ENCODE data around the gene CRTC2. TPM values are rescaled to one million over a fixed set of nuclear protein-coding genes. Genes with fewer than 3 reads are reported as not detected.
A peak's percentile ranks its signal among the peaks of the same experiment; 100 is the strongest.
"Not testable (repeated sequence)": the region's sequence is repeated elsewhere in the genome, so short reads cannot be mapped to it uniquely, and the experiment has no call there.

CRTC2 gene
- total RNA-seq, 1 donor from 2014 or later: 6.6 TPM

DNA sequence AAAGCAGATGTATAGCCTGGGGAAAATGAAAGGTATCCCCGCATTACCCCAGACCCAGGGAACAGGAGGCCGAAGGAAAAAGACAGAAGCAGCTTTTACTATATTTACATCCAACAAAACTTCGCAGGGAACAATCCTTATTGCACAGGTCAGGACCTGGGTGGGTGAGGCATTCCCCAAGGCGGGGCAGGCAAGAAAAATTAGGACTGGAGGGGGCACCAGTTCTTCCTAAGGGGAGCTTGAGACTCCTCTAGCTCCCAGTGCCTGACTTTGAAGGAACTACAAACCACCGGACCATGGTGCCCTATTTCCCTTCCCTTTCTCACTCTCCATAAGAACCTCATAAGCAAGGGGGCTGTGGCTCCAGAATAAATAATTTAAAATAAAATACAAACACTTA, 29.0 kb downstream of the CRTC2 start:
- DNase-seq (ENCODE audit: low read depth): no peak

DNA sequence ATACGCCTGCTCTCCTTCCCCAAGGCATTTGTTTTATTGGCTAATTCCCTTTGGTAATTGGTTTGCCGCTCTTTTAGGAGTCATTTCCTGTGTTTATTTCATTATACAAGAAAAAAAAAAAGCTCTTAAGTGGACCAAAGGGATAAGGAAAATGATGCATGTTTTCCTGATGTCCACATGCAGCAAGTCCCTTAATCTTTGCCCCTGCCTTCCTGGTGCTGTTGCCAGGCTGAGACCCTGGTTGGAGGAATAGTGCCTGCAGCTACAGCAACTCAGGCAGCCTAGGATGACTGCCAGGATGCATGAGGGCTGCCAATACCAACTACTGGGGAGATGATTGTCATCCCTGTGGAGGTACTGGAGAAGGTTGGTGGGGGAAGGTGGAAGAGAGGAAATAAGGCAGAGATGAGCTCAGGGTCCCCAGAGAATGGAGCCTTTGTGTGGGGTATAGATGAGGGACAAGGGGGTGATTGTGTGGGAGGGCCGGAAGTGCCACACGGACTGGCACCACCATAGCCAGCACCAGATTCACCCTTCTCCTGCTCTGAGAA, 29.5 kb downstream of the CRTC2 start:
- no peak for DNase-seq (ENCODE audit: low read depth)

DNA sequence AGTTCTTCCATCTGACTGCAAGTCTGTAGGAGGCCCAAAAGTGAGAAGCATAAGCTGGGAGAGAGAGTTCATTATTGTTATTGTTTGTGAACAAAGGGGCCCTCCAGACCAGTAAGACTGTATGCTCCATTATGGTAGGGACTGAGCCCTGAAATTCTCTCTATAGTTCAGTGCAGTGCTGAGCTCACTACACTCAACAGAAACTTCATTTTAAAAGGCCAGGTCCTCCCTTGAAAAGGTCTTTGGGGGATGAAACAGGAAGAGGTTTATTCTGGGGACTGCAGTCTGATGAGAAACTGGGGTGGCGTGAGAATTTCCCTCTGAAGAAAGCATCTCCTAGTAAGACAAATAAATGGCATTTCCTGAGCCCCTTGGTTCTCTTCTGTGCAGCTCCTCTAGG, 30.2 kb downstream of the CRTC2 start:
- no peak for DNase-seq (ENCODE audit: low read depth)

DNA sequence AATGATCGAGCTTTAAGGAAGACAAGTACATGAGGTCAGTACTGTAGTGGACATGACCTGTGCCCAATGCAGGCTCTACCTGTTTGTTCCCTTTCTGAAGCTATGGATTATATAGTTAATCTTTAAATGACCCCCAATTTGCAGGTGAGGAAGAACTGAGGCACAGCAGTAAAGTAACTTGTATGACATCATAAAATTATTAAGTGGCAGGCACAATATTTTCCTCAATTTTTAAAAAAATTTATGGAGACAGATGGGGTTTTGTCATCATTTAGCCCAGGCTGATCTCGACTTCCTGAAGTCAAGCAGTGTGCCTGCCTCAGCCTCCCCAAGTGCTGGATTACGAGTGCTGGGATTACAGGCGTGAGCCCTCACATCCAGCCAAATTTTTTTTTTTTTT, 32.0 kb downstream of the CRTC2 start:
- no peak for DNase-seq (ENCODE audit: low read depth)

DNA sequence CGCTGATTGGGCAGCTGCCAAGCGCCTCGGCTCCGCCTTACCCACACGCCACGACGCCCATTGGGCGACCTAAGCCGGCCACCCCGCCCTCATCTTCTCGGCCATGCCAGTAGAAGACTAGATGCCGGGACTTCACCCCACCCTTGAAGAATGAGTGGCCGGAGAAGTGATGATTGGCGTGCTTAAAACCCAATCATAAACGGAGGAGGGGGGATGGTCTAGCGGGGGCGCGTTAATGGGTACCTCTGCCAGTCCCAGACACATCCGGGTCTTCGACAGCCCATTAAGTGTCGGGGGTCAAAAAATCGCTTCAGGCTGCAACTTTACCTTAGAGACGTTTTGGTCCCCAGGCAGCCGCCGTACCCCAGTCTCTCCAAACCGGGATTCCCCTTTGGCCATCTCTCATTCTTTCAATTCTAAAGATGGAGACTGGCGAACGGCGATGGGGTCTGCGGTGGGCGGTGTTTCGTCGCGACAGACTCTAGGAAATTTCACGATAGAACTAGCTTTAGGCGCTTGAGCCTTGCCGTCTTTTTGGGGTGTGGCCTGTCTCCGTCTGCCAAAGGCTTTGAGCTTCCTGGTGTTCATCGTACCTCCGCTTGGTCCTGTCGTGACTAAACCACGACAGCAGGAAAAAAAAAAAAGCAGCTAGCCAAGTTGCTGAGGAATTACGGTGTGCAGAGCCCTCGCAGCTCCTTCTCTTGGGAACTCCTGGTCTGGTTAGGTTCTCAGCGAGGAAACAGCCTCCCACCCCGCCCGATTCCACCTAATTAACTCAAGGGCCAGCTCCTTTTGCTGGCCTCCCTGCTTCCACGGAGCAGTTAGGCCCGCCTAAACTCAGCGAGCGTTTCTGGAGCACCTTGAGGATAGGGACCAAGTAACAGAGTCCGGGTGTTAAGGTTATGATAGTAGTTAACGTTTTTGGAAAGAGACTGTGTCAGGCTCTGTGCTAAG, 35.2 kb downstream of the CRTC2 start, which contains the start of gene GATAD2B:
TSS of gene GATAD2B (minus strand) at position 1 of the 954 bp plus-strand sequence. CDS start 94,625 bp downstream, outside the sequence.
- DNase-seq (ENCODE audit: low read depth): peak; percentile 99

DNA sequence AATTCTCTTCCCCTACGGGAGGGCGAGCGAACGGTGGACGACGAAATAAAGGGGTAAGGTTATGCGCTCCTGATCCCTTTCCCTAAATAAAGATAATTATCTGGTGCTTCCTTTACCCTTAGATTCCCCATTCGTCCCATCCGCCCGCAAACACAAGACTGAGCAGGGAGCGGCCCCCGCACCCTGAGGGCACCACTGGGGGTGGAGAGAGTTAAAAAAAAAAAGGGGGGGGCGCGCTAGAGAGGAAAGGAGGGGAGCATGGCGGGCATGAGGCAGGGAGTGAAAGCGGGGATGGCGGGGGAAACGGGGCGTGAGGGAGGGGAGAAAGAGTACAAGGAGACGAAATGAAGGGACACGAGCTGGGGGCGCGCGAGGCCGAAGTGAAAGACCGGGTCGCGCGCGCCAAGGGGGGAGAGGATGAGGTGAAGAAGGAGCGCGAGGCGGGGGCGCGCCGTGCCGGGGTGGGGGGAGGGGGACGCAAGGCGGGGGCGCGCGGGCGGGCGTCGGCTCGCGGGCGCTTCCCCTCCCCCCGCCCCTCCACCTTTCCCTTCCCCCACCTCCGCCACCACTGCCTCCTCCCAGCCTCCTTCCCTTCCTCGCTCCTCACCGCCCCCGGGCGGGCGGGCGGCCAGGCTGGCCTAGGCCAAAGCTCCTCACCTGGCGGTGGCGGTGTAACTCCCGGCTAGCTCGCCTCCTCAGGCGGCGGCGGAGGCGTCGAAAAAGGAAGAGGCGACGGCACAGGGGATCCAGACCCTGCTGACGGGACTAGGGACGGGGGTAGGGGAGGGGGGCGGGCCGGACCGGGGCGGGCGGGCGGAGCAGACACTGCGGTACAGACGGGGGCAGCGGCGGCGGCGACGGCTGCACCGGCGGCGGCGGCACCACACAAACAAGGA, 36.1 kb downstream of the CRTC2 start:
- DNase-seq (ENCODE audit: low read depth): no peak

DNA sequence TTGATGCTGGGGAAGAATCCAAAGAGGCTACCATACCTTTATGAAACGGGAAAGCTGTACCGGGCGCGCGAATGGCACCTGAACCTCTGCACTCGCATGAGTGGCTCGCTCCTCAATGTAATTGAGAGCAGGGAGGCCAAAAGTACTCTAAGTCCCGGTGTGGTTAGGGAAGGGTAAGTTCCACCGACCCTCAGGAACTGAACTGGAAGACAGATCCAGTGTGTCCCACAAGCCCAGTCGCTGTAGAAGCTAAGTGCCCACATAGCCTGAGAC, 36.7 kb downstream of the CRTC2 start:
- no peak for DNase-seq (ENCODE audit: low read depth)

DNA sequence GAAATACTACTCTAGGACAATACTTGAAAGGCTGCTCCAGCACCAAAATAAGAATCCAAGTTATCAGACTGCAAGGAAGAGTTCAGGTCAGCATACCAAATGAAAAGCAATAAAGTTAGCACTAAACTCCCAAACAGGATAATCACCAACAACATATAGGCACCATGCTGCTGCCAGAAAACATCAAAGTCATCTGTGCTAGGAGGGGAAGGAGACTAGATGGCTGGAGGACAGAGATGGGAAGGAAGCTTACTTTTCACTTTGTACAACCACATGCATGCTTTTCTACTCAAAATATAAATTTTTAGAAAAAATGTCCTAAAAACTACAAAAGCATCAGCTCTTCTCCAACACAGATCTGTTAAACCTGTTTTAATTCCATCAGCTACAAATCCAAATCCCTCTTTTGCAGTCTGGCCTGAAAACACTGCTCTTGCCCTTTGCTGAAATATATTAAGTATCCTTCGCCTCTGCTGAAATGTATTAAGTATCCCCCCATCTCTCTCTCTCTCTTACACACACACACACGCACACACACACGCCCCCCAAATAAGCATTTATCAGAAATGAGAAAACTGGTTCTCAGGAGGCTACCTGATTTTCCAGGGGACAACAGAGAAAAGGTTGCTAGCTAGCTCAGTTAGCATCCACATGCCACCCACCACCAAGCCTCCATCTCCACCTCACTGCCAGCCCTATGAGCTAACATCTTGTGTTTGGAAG, 37.2 kb downstream of the CRTC2 start:
- no peak for DNase-seq (ENCODE audit: low read depth)

DNA sequence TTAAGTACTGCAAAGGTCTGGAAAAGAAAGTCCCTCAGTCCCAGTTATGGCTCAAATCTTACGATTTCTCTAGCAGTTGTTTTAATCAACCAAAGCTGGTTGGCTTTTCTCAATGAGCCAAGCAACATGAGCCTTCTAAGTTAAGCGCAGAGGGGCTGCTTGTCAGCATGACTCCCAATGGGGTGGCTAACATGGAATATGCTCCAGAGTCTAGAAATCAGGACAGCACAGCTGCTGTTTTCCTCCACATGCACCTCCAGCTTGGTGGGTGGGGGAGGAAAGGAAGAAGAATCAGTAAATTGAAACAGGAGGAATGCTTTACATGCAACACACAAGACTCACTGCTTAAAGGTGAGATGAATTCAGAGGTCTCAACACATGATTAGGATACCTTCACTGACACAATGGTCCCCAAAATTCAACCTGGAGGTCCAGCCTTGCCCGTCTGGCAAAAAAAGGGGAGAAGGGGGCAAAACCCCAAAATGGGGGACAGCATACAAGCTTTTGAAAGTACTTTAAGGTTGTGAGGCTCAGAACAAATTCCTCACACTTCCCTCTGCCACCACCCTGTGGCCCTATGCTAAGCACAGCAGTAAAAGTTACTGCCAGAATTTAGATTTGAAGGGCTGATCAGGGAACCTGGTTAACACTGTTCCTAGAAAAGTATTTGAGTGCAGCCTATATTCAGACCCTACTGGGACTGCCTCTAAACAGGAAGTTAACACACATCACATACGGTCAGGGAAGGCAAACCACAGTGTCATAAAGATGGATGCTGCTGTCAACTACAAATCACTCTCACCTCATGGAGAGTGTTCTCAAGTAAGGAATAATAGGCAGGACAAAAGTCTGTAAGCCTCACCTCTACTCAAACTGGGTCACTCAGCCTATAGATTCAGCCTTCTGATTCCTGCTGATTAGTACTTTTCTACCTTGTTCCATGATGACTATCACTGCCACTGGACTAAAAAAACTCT, 38.2 kb downstream of the CRTC2 start:
- DNase-seq (ENCODE audit: low read depth): peak; percentile 25

DNA sequence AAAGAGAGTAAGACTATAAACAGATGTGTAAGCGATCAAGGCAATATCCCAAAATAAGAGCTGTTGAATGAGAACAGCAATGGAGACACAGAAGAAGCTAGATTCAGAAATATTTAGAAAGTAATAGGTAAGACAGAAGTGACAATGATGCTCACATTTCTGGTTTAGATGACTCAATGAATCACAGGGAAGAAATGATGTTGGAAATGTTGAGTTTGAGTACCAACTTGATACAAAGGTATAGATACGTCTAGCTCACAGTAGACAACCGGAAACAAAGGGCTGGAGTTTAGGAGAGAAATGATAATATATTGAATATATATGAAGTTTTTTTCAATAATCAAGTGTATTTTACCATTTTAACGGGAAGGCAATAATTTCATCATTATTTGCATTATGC, 42.1 kb downstream of the CRTC2 start:
- no peak for DNase-seq (ENCODE audit: low read depth)

DNA sequence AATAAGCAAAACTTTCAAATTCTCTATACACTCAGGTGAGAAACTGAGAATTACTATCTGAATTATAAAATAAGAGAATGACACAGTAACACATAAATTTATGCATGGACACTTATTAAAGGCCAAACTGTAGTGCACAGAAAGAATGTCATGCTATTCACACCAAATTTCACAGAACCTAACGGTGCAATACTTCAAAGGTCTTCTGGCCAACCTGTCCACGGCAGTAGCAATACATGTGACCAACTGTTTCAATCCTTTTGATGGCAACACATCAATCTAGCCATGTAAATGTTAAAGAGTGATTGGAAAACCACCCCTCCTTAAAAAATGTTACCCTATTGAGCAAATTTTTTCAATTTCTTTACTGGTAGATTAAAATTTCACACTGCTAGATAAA, 46.1 kb downstream of the CRTC2 start:
- no peak for DNase-seq (ENCODE audit: low read depth)

DNA sequence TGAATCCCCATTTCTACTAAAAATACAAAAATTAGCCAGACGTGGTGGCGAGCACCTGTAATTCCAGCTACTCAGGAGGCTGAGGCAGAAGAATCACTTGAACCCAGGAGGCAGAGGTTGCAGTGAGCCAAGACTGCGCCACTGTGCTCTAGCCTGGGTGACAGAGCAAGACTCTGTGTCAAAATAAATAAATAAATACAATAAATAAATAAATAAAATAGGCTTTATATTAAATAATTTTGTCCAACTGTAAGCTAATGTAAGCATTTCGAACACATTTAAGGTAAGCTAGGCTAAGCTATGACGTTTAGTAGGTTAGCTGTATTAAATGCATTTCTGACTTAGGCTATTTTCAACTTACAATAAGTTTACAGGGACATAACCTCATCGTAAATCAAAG, 47.9 kb downstream of the CRTC2 start:
- not testable (repeated sequence) for DNase-seq (ENCODE audit: low read depth)

DNA sequence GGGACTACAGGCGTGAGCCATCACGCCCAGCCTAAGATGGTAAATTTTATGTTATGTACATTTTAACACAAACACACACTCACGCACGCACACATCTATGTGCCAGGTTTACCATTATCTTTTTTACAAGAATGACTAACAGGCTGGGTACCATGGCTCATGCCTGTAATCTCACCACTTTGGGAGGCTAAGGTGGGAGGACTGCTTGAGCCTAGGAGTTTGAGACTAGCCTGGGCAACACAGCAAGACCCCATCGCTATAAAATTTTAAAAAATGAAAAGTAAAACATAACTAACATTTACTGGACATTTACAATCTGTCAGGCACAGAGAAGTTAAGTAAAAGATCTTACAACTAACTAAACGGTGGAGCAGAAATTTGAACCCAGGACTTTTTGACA, 50.3 kb downstream of the CRTC2 start:
- DNase-seq (ENCODE audit: low read depth): no peak

DNA sequence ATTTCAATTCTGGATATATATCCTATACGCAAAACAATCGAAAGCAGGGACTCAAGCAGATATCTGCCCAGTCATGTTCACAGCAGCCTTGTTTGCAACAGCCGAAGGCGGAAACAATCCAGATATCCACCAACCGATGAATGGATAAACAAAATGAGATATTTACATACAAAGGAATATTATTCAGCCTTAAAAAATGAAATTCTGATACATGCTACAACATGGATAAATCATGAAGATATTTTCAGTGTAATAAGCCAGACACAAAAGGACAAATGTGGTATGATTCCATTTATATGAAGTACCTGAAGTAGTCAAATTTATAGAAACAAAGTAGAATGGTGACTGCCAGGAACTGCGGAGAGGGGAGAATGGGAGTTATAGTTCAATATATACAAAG, 51.3 kb downstream of the CRTC2 start:
- DNase-seq (ENCODE audit: low read depth): no peak

DNA sequence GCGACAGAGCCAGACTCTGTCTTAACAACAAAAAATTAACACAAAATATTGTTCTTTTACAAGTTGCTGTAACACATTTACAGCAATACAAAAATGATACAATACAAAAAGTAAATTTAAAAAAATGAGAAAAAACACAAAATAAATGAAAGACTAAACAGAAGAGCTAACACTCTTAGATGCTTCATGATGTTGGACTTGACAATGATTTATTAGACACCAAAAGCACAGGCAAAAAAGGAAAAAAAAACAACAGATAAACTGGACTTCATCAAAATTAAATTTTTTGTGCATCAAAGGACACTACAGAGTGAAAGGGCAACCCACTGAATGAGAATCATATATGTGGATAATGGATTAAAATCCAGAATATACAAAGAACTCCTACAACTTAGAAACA, 52.0 kb downstream of the CRTC2 start:
- DNase-seq (ENCODE audit: low read depth): no peak

DNA sequence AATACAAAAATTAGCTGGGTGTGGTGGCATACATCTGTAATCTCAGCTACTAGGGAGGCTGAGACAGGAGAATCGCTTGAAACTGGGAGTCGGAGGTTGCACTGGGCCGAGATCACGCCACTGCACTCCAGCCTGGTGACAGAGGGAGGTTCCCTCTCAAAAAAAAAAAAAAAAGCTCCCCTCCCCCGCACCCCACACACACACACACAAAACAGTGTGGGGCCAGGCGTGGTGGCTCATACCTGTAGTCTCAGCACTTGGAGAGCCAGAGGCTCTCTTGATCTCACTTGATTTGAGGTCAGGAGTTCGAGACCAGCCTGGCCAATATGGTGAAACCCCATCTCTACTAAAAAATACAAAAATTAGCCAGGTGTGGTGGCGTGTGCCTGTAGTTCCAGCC, 52.5 kb downstream of the CRTC2 start:
- not testable (repeated sequence) for DNase-seq (ENCODE audit: low read depth)

DNA sequence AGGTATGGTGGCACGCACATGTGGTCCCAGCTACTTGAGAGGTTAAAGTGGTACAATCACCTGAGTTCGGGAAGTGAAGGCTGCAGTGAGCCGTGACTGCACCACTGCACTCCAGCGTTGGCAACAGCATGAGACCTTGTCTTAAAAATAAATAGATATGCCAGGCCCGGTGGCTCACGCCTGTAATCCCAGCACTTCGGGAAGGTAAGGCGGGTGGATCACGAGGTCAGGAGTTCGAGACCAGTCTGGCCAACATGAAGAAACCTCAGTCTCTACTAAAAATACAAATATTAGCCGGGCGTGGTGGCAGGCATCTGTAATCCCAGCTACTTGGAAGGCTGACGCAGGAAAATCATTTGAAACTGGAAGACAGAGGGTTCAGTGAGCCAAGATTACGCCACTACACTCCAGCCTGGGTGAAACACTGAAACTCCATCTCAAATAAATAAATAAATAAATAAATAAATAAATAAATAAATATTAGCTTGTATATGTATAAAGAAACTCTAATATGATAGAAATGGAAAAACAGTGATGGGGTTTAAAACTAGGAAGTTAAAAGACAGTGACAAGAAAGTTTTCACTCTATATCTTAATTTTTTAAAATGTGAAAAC, 54.5 kb downstream of the CRTC2 start:
- no peak for DNase-seq (ENCODE audit: low read depth)

DNA sequence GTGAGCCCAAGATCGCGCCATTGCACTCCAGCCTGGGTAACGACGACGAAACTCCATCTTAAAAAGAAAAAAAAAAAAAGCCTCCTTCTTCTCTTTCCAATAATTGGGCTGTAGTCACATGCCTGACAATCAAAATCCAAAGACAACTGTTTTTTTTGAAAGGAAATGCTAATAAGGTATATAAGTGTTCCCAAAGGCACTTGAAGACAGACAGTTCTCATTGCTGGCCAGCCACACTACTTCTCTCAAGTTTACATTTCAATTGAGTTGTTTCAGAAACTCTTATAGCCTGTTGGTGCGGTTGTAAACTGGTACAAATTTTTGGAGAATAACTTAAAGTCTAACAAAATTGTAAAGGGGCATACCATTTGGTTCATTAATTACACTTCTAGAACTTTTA, 58.9 kb downstream of the CRTC2 start:
- DNase-seq (ENCODE audit: low read depth): no peak
